ENCODE measurements around the gene MRGPRE.
"Not testable (repeated sequence)": the region's sequence is repeated elsewhere in the genome, so short reads cannot be mapped to it uniquely, and the experiment has no call there.

MRGPRE gene, protein sequence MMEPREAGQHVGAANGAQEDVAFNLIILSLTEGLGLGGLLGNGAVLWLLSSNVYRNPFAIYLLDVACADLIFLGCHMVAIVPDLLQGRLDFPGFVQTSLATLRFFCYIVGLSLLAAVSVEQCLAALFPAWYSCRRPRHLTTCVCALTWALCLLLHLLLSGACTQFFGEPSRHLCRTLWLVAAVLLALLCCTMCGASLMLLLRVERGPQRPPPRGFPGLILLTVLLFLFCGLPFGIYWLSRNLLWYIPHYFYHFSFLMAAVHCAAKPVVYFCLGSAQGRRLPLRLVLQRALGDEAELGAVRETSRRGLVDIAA
- total RNA-seq: 0 reads per million in 3 donors

DNA sequence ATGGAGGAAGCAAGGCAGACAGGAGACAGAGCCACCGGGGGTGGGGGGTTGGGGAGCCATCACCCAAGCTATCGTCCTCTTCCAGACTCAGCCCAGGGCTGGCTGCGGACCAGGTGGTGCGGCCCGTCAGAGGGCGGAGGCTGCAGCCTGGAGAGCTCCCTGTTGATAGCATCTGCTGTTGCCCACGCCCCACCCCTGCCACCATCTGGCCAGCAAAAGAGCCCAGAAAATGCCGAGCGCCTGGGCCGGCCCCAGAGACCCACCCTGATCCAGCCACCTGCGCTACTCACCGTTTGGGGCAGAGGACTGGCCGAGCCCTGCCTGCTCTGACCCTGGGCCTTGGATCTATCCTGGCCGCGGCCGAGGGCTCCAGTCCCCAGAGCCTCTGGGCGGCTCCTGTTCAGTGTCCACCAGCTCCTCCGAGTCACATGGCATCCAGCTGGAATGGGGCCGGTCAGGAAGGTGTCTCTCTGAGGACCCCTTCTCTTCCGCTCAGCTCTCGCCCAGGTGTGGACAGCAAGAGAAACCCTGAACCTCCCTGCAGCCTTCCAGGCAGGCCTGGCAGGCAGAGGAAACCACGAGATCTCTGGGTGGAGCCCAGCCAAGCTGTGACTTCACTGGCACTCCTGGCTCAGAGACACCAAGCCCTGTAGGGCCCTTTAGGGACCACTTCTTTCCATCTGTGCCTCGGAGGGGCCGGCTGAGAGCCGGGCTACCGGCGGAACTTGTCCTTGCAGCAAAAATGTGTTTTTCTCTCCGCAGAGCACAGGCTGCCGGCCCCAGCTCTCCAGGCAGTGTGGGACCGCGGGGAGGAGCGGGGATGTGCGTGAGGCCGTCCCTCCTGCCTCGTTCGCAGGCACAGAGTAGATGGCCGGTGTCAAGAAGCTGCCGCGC lies at the start of gene MRGPRE:
MRGPRE (minus strand) TSS at position 567 of the 894 bp plus-strand sequence. CDS start 3,618 bp downstream, outside the sequence.
- Histone ChIP-seq H3K4me1 (ENCODE audit: control insufficient read depth, insufficient read depth, low read length, poor library complexity, severe bottlenecking) (no peaks in the 10 kb centered on the region), H3K36me3 (ENCODE audit: control insufficient read depth, insufficient read depth, low read length) (no peaks in the 10 kb centered on the region), H3K4me3 (ENCODE audit: insufficient read depth, low read depth, low read length, poor library complexity, severe bottlenecking) (no peak within 1 kb of the TSS), H3K27ac (ENCODE audit: insufficient read depth, low read length, poor library complexity, severe bottlenecking) (no peak within 1 kb of the TSS), H3K9me3 (ENCODE audit: control insufficient read depth, low read length) (no peaks in the 10 kb centered on the region), H3K27me3 (replicated peaks; ENCODE audit: control insufficient read depth, insufficient read depth, low read length, poor library complexity, severe bottlenecking) (no peaks in the 10 kb centered on the region)
- no peak for DNase-seq

- not testable (repeated sequence) for H3K27ac ChIP-seq (ENCODE audit: insufficient read depth, low read length, poor library complexity, severe bottlenecking); H3K9me3 ChIP-seq (ENCODE audit: control insufficient read depth, low read length); H3K4me3 ChIP-seq (ENCODE audit: insufficient read depth, low read depth, low read length, poor library complexity, severe bottlenecking); DNase-seq; H3K4me1 ChIP-seq (ENCODE audit: control insufficient read depth, insufficient read depth, low read length, poor library complexity, severe bottlenecking); H3K36me3 ChIP-seq (ENCODE audit: control insufficient read depth, insufficient read depth, low read length); H3K27me3 ChIP-seq (replicated peaks; ENCODE audit: control insufficient read depth, insufficient read depth, low read length, poor library complexity, severe bottlenecking)
Measured at GRCh38 chr11:3281146-3281545, 48.9 kb upstream of the MRGPRE start.

- not testable (repeated sequence) for H3K4me3 ChIP-seq (ENCODE audit: insufficient read depth, low read depth, low read length, poor library complexity, severe bottlenecking); H3K27ac ChIP-seq (ENCODE audit: insufficient read depth, low read length, poor library complexity, severe bottlenecking); H3K4me1 ChIP-seq (ENCODE audit: control insufficient read depth, insufficient read depth, low read length, poor library complexity, severe bottlenecking); H3K36me3 ChIP-seq (ENCODE audit: control insufficient read depth, insufficient read depth, low read length); H3K27me3 ChIP-seq (replicated peaks; ENCODE audit: control insufficient read depth, insufficient read depth, low read length, poor library complexity, severe bottlenecking); H3K9me3 ChIP-seq (ENCODE audit: control insufficient read depth, low read length); DNase-seq
Measured at GRCh38 chr11:3280662-3281061, 48.4 kb upstream of the MRGPRE start.

DNA sequence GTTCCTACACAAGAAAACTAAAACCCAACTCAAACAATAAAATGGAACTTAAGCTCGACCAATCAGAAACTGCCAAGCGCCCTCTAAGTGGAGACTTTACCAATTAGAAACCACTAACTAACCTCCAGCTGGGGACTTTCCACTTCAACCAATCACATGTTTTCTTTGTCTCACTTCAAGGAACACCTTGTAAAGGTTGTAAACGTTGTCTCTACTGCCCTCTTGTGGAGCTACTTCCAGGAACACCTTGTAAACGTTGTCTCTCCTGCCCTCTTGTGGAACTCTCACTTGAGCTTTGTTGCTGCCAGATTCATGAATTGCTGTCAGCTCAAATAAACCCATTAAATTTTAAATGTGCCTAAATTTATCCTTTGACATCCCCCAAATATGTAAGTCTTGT lies 46.7 kb upstream of the MRGPRE start:
- H3K4me1 ChIP-seq (ENCODE audit: control insufficient read depth, insufficient read depth, low read length, poor library complexity, severe bottlenecking); H3K9me3 ChIP-seq (ENCODE audit: control insufficient read depth, low read length); DNase-seq; H3K27ac ChIP-seq (ENCODE audit: insufficient read depth, low read length, poor library complexity, severe bottlenecking); H3K27me3 ChIP-seq (replicated peaks; ENCODE audit: control insufficient read depth, insufficient read depth, low read length, poor library complexity, severe bottlenecking); H3K36me3 ChIP-seq (ENCODE audit: control insufficient read depth, insufficient read depth, low read length); H3K4me3 ChIP-seq (ENCODE audit: insufficient read depth, low read depth, low read length, poor library complexity, severe bottlenecking): not testable (repeated sequence)

DNA sequence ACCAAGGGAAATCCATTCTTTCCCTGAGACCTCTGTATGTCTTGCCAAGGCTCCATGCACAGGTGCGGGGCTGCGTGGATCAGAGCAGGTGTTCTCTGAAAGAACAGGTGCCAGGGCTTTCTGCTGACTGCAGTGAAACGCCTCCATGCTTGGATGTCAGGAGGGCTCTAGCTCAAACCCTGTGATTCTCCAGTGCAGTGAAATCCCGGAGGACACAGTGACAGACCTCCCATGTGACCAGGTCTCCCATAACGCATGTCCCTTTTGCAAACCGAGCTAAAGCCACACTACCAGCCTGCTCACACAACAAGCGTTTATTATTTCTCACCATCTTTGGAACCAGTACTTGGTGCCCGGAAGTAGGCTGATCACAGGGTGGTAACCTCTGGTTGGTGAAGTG lies 41.4 kb upstream of the MRGPRE start:
- not testable (repeated sequence) for H3K4me1 ChIP-seq (ENCODE audit: control insufficient read depth, insufficient read depth, low read length, poor library complexity, severe bottlenecking); DNase-seq; H3K27ac ChIP-seq (ENCODE audit: insufficient read depth, low read length, poor library complexity, severe bottlenecking); H3K9me3 ChIP-seq (ENCODE audit: control insufficient read depth, low read length); H3K4me3 ChIP-seq (ENCODE audit: insufficient read depth, low read depth, low read length, poor library complexity, severe bottlenecking); H3K36me3 ChIP-seq (ENCODE audit: control insufficient read depth, insufficient read depth, low read length); H3K27me3 ChIP-seq (replicated peaks; ENCODE audit: control insufficient read depth, insufficient read depth, low read length, poor library complexity, severe bottlenecking)

GRCh38 chr11:3262548-3262947 lies 30.3 kb upstream of the MRGPRE start:
- not testable (repeated sequence) for H3K9me3 ChIP-seq (ENCODE audit: control insufficient read depth, low read length)

GRCh38 chr11:3261831-3262230 lies 29.6 kb upstream of the MRGPRE start:
- not testable (repeated sequence) for H3K9me3 ChIP-seq (ENCODE audit: control insufficient read depth, low read length); H3K27ac ChIP-seq (ENCODE audit: insufficient read depth, low read length, poor library complexity, severe bottlenecking); H3K36me3 ChIP-seq (ENCODE audit: control insufficient read depth, insufficient read depth, low read length); DNase-seq; H3K4me1 ChIP-seq (ENCODE audit: control insufficient read depth, insufficient read depth, low read length, poor library complexity, severe bottlenecking); H3K27me3 ChIP-seq (replicated peaks; ENCODE audit: control insufficient read depth, insufficient read depth, low read length, poor library complexity, severe bottlenecking); H3K4me3 ChIP-seq (ENCODE audit: insufficient read depth, low read depth, low read length, poor library complexity, severe bottlenecking)

More at GRCh38 chr11:3262548-3262947, 30.3 kb upstream of the MRGPRE start:
- not testable (repeated sequence) for DNase-seq; H3K4me3 ChIP-seq (ENCODE audit: insufficient read depth, low read depth, low read length, poor library complexity, severe bottlenecking); H3K4me1 ChIP-seq (ENCODE audit: control insufficient read depth, insufficient read depth, low read length, poor library complexity, severe bottlenecking); H3K36me3 ChIP-seq (ENCODE audit: control insufficient read depth, insufficient read depth, low read length); H3K27ac ChIP-seq (ENCODE audit: insufficient read depth, low read length, poor library complexity, severe bottlenecking); H3K27me3 ChIP-seq (replicated peaks; ENCODE audit: control insufficient read depth, insufficient read depth, low read length, poor library complexity, severe bottlenecking)

DNA sequence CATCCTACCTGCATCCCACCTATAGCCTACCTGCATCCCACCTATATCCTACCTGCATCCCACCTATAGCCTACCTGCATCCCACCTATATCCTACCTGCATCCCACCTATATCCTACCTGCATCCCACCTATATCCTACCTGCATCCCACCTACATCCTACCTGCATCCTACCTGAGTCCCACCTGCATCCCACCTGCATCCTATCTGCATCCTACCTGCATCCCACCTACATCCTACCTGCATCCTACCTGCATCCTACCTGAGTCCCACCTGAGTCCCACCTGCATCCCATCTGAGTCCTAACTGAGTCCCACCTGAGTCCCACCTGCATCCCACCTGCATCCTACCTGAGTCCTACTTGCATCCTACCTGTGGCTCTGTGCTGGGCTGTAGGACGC lies 25.3 kb upstream of the MRGPRE start:
- H3K36me3 ChIP-seq (ENCODE audit: control insufficient read depth, insufficient read depth, low read length); H3K27ac ChIP-seq (ENCODE audit: insufficient read depth, low read length, poor library complexity, severe bottlenecking); H3K27me3 ChIP-seq (replicated peaks; ENCODE audit: control insufficient read depth, insufficient read depth, low read length, poor library complexity, severe bottlenecking); H3K4me3 ChIP-seq (ENCODE audit: insufficient read depth, low read depth, low read length, poor library complexity, severe bottlenecking); H3K4me1 ChIP-seq (ENCODE audit: control insufficient read depth, insufficient read depth, low read length, poor library complexity, severe bottlenecking); H3K9me3 ChIP-seq (ENCODE audit: control insufficient read depth, low read length); DNase-seq: not testable (repeated sequence)

DNA sequence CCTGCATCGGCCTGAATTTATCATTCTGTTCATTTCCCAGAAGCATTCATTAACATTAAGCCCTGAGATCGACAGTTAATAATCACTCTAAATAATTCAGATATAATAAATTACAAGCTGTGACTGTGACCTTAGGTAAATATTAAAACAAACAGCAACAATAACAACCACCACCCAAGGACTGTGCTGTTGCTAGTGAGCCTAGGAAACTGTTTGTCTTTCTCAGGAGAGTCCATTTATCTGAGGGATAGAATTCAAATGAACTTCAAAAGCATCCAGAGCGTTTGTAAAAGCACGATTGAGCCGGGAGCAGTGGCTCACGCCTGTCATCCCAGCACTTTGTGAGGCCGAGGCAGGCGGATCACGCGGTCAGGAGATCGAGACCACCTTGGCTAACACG lies 23.0 kb upstream of the MRGPRE start:
- not testable (repeated sequence) for H3K4me3 ChIP-seq (ENCODE audit: insufficient read depth, low read depth, low read length, poor library complexity, severe bottlenecking); H3K4me1 ChIP-seq (ENCODE audit: control insufficient read depth, insufficient read depth, low read length, poor library complexity, severe bottlenecking); H3K36me3 ChIP-seq (ENCODE audit: control insufficient read depth, insufficient read depth, low read length); DNase-seq; H3K27ac ChIP-seq (ENCODE audit: insufficient read depth, low read length, poor library complexity, severe bottlenecking); H3K9me3 ChIP-seq (ENCODE audit: control insufficient read depth, low read length); H3K27me3 ChIP-seq (replicated peaks; ENCODE audit: control insufficient read depth, insufficient read depth, low read length, poor library complexity, severe bottlenecking)

- H3K27ac ChIP-seq (ENCODE audit: insufficient read depth, low read length, poor library complexity, severe bottlenecking); DNase-seq; H3K4me3 ChIP-seq (ENCODE audit: insufficient read depth, low read depth, low read length, poor library complexity, severe bottlenecking); H3K36me3 ChIP-seq (ENCODE audit: control insufficient read depth, insufficient read depth, low read length); H3K27me3 ChIP-seq (replicated peaks; ENCODE audit: control insufficient read depth, insufficient read depth, low read length, poor library complexity, severe bottlenecking); H3K9me3 ChIP-seq (ENCODE audit: control insufficient read depth, low read length); H3K4me1 ChIP-seq (ENCODE audit: control insufficient read depth, insufficient read depth, low read length, poor library complexity, severe bottlenecking): not testable (repeated sequence)
Measured at GRCh38 chr11:3254773-3255172, 22.6 kb upstream of the MRGPRE start.

Data from effector memory CD4-positive, alpha-beta T cell (primary cell).